ENCODE measurements around the gene PLAC1.

PLAC1 gene

DNA sequence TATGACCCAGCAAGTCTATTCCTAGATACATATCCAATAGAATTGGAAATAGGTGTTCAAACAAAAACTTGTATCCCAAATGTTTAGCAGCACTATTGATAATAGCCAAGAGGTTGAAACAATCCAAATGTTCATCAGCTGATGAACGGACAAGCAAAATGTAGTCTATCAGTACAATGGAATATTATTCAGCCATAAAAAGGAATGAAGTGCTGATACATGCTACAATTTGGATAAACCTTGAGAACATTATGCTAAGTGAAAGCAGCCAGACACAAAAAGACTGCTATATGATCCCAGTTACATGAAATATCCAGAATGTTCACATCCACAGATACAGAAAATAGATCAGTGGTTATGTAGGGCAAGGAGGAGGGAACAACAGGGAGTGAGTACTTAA is 50.1 kb downstream of the PLAC1 start:
- H3F3A ChIP-seq (ENCODE audit: insufficient read depth, low read length): no peaks in the 10 kb centered on the region
- no peak overlapping the region for H3K9ac ChIP-seq (ENCODE audit: low read length)
- TF ChIP-seq, protein P1, sequence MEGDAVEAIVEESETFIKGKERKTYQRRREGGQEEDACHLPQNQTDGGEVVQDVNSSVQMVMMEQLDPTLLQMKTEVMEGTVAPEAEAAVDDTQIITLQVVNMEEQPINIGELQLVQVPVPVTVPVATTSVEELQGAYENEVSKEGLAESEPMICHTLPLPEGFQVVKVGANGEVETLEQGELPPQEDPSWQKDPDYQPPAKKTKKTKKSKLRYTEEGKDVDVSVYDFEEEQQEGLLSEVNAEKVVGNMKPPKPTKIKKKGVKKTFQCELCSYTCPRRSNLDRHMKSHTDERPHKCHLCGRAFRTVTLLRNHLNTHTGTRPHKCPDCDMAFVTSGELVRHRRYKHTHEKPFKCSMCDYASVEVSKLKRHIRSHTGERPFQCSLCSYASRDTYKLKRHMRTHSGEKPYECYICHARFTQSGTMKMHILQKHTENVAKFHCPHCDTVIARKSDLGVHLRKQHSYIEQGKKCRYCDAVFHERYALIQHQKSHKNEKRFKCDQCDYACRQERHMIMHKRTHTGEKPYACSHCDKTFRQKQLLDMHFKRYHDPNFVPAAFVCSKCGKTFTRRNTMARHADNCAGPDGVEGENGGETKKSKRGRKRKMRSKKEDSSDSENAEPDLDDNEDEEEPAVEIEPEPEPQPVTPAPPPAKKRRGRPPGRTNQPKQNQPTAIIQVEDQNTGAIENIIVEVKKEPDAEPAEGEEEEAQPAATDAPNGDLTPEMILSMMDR (IDR thresholded peaks at IDR 0.05; ENCODE audit: low read length): no peak
- no peak for TF ChIP-seq EZH2 (IDR thresholded peaks at IDR 0.05; ENCODE audit: borderline replicate concordance, low read length)
- no peak overlapping the region for H3K27ac ChIP-seq (ENCODE audit: low read depth, low read length, poor library complexity, severe bottlenecking)
- no peaks in the 10 kb centered on the region for H3K9me2 ChIP-seq (ENCODE audit: low read depth, low read length)
- H3K9me3 ChIP-seq (ENCODE audit: low read length): no peaks in the 10 kb centered on the region
- H3K79me2 ChIP-seq (ENCODE audit: insufficient read depth, low read length): no peaks in the 10 kb centered on the region
- H2AFZ ChIP-seq (ENCODE audit: low read length): no peak overlapping the region
- H3K4me1 ChIP-seq (ENCODE audit: insufficient read depth, low read length, severe bottlenecking): no peaks in the 10 kb centered on the region
- H3K4me2 ChIP-seq (ENCODE audit: low read length): no peak overlapping the region
- no peaks in the 10 kb centered on the region for H3K27me3 ChIP-seq (ENCODE audit: insufficient read depth, low read length)
- no peak overlapping the region for H3K4me3 ChIP-seq (ENCODE audit: low read depth, low read length, poor library complexity, severe bottlenecking)
- H3K36me3 ChIP-seq (ENCODE audit: insufficient read depth, low read length): no peaks in the 10 kb centered on the region
- H4K20me1 ChIP-seq (ENCODE audit: insufficient read depth, low read length): no peaks in the 10 kb centered on the region

- Histone ChIP-seq H3F3A (ENCODE audit: insufficient read depth, low read length) (no peaks in the 10 kb centered on the region), H3K9ac (ENCODE audit: low read length) (no peak overlapping the region), H3K9me3 (ENCODE audit: low read length) (no peaks in the 10 kb centered on the region), H3K4me2 (ENCODE audit: low read length) (no peak overlapping the region), H3K27ac (ENCODE audit: low read depth, low read length, poor library complexity, severe bottlenecking) (no peak overlapping the region), H3K4me3 (ENCODE audit: low read depth, low read length, poor library complexity, severe bottlenecking) (no peak overlapping the region), H3K27me3 (ENCODE audit: insufficient read depth, low read length) (no peaks in the 10 kb centered on the region), H3K36me3 (ENCODE audit: insufficient read depth, low read length) (no peaks in the 10 kb centered on the region), H3K9me2 (ENCODE audit: low read depth, low read length) (no peaks in the 10 kb centered on the region), H3K4me1 (ENCODE audit: insufficient read depth, low read length, severe bottlenecking) (no peaks in the 10 kb centered on the region), H2AFZ (ENCODE audit: low read length) (no peak overlapping the region), H4K20me1 (ENCODE audit: insufficient read depth, low read length) (no peaks in the 10 kb centered on the region), H3K79me2 (ENCODE audit: insufficient read depth, low read length) (no peaks in the 10 kb centered on the region)
- TF ChIP-seq, protein P1 (IDR thresholded peaks at IDR 0.05; ENCODE audit: low read length): no peak
- TF ChIP-seq EZH2 (IDR thresholded peaks at IDR 0.05; ENCODE audit: borderline replicate concordance, low read length): no peak
Measured at GRCh38 chrX:134607523-134607922, 50.7 kb downstream of the PLAC1 start.

DNA sequence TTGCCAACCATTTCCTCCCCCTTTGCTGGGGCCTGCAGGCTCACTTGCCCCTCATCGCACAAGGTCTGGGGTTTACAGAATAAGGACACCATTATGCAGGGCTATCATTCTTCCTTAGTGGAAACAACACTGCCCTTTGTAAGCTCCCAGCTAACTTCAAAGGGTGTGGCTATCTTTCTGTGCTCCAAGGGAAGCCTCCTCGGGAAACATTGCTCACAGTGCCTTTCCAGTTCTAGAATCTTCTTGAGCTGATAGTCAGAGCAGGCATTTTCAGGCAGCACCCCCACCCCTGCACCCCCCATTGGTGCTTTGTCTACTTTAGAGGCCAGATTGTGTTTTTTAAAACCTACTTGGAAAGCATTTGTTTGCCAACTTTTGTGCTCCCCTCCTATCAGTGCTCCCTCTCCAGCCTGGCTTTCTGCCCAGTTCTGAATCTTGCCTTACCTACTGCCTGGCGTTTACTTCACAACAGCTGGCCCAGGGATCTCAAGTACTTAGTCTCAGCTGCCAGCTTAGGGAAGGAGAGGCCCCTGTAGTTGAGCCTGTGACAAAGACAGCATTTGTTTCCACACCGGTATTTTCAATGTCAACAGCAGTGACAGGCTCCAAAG is 53.5 kb downstream of the PLAC1 start:
- Histone ChIP-seq H4K20me1 (ENCODE audit: insufficient read depth, low read length) (no peaks in the 10 kb centered on the region), H3K27ac (ENCODE audit: low read depth, low read length, poor library complexity, severe bottlenecking) (no peak overlapping the region), H3K4me1 (ENCODE audit: insufficient read depth, low read length, severe bottlenecking) (no peaks in the 10 kb centered on the region), H3K27me3 (ENCODE audit: insufficient read depth, low read length) (no peaks in the 10 kb centered on the region), H3K4me2 (ENCODE audit: low read length) (no peak overlapping the region), H3K9me2 (ENCODE audit: low read depth, low read length) (no peaks in the 10 kb centered on the region), H3K79me2 (ENCODE audit: insufficient read depth, low read length) (no peaks in the 10 kb centered on the region), H2AFZ (ENCODE audit: low read length) (no peak overlapping the region), H3F3A (ENCODE audit: insufficient read depth, low read length) (no peaks in the 10 kb centered on the region), H3K9me3 (ENCODE audit: low read length) (no peaks in the 10 kb centered on the region), H3K4me3 (ENCODE audit: low read depth, low read length, poor library complexity, severe bottlenecking) (no peak overlapping the region), H3K9ac (ENCODE audit: low read length) (no peak overlapping the region), H3K36me3 (ENCODE audit: insufficient read depth, low read length) (no peaks in the 10 kb centered on the region)
- TF ChIP-seq EZH2 (IDR thresholded peaks at IDR 0.05; ENCODE audit: borderline replicate concordance, low read length): no peak
